PC-9 (cell line): ENCODE measurements around the gene HIGD2B. TPM values are rescaled to one million over a fixed set of nuclear protein-coding genes. Genes with fewer than 3 reads are reported as not detected.
"Not testable (repeated sequence)": the region's sequence is repeated elsewhere in the genome, so short reads cannot be mapped to it uniquely, and the experiment has no call there.

ENCODE experiments used
- BruUV-seq: library from RNA; stranded (reverse); fragments of 400-500 nt; replicated peaks from 2 replicates; lab custom pipeline; 2021; lab: Mats Ljungman, UMichigan
- CTCF ChIA-PET: fragments of 300-600 bp; sonication (Branson Sonifier 250); formaldehyde crosslinking; loops from one replicate; lab custom pipeline; 2022; ENCODE audit warnings: antibody characterized with exemption; lab: Charles Lee
- POLR2A ChIA-PET: fragments of 300-600 bp; sonication (Branson Sonifier 250); formaldehyde crosslinking; loops from one replicate; lab custom pipeline; 2022; ENCODE audit warnings: antibody characterized with exemption; ENCODE audit not compliant: unreplicated experiment; lab: Charles Lee
- DNase-seq, 2 experiments: peaks; one replicate each; pipeline versions ENCODE4 v3.0.0 to v3.0.0-alpha.2; 2015 to 2022; ENCODE audit warnings: mixed read lengths in 1 of 2
- H2AFZ ChIP-seq: fragments of 200-600 bp; sonication (generic); 2 replicates; pipeline ENCODE4 v1.8.1; 2017; ENCODE audit warnings: antibody characterized with exemption
- H3F3A ChIP-seq: fragments of 200-600 bp; sonication (generic); 2 replicates; pipeline ENCODE4 v1.8.1; 2017; ENCODE audit warnings: antibody characterized with exemption, mild to moderate bottlenecking, low read depth; ENCODE audit not compliant: insufficient read depth
- H3K27ac ChIP-seq: fragments of 200-600 bp; sonication (generic); 2 replicates; pipeline ENCODE4 v1.6.1; 2016; ENCODE audit warnings: mixed run types
- H3K27me3 ChIP-seq: fragments of 200-600 bp; sonication (generic); 2 replicates; pipeline ENCODE4 v1.6.1; 2016; ENCODE audit warnings: low read depth, mixed run types; ENCODE audit not compliant: insufficient read depth
- H3K36me3 ChIP-seq: fragments of 200-600 bp; sonication (generic); 2 replicates; pipeline ENCODE4 v1.6.1; 2016; ENCODE audit warnings: low read depth, mixed run types
- H3K4me1 ChIP-seq: fragments of 200-600 bp; sonication (generic); replicated peaks from 2 replicates; pipeline ENCODE4 v1.6.1; 2016; ENCODE audit warnings: mixed run types; ENCODE audit not compliant: insufficient read depth
- H3K4me2 ChIP-seq: fragments of 200-600 bp; sonication (generic); 2 replicates; pipeline ENCODE4 v1.6.1; 2017; ENCODE audit warnings: mixed run types
- H3K4me3 ChIP-seq: fragments of 200-600 bp; sonication (generic); 2 replicates; pipeline ENCODE4 v1.6.1; 2016; ENCODE audit warnings: mixed run types
- H3K79me2 ChIP-seq: fragments of 200-600 bp; sonication (generic); 2 replicates; pipeline ENCODE4 v1.6.1; 2017; ENCODE audit warnings: low read depth, mixed run types
- H3K9me2 ChIP-seq: fragments of 200-600 bp; sonication (generic); 2 replicates; pipeline ENCODE4 v1.8.1; 2017; ENCODE audit warnings: mild to moderate bottlenecking; ENCODE audit not compliant: insufficient read depth
- H3K9me3 ChIP-seq: fragments of 200-600 bp; sonication (generic); 2 replicates; pipeline ENCODE4 v1.8.1; 2016; ENCODE audit warnings: low read depth; ENCODE audit not compliant: insufficient read depth
- H4K20me1 ChIP-seq: fragments of 200-600 bp; sonication (generic); 2 replicates; pipeline ENCODE4 v1.8.1; 2017; ENCODE audit not compliant: insufficient read depth
- intact Hi-C: fragments of 100-400 bp; cut with micrococcal nuclease; formaldehyde crosslinking; loops from one replicate; pipeline ENCODE4 v1.10.0; 2022; ENCODE audit not compliant: unreplicated experiment
- total RNA-seq: library from RNA; stranded (reverse); gene quantifications from 2 replicates; pipeline ENCODE4 v1.2.3, GENCODE V29; 2021
- TF ChIP-seq, protein P1 (sequence below): fragments of 200-600 bp; sonication (generic); conservative IDR thresholded peaks from 2 replicates; pipeline ENCODE4 v1.6.1; 2017; ENCODE audit warnings: mixed run types, antibody characterized with exemption, mild to moderate bottlenecking, moderate library complexity

The HIGD2B gene
- total RNA-seq, 1 experiment from 2014 or later, result not detected

DNA sequence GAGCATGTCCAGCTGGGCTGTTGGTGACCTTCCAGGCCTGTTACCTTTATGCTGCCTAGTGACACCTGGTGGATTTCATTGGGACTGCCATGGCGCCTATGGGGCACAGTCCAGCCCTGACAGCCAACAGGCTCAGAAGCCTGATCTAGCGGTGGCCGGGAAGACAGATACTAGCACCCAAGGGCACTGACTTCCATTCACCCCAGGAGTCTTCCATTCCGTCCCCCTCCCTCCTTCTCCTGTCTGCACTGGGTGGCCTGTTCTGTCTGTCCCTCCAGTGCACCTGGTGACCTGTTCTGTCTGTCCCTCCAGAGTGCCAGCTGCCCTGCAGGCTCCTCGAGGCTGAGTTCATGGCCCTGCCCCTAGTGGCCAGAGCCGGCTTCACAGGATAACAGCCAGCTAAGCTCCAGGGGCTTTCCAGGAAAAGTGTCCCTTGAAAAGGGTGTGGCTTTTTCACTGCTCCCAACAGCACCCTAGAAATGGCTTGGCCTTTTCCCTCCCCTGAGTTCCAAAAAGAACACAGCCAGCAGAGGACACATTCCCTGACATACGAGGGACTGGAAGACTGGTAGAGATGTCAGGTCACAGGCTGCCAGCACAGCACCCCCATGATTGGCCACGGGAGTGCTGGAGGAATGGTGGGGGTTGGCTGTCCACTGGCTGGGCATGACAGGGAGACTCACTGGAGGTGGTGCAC is 15.2 kb downstream of the HIGD2B start:
- peak overlapping the region; percentile 26; the same call in 1 of the 2 replicates for H3K4me3 ChIP-seq
- H3K27me3 ChIP-seq, H3F3A ChIP-seq, H4K20me1 ChIP-seq, H3K9me2 ChIP-seq, H3K79me2 ChIP-seq, BruUV-seq, H3K36me3 ChIP-seq, H3K4me1 ChIP-seq, H3K9me3 ChIP-seq, H3K27ac ChIP-seq: not testable (repeated sequence)
- peak; percentile 38 to 82 for DNase-seq
- ChIA-PET POLR2A (interaction anchor here (0.7 kb wide), 1 partner anchor 69 kb away, joined by 3 read pairs; no protein-coding TSS in a partner anchor), CTCF (interaction anchor here (0.7 to 1.1 kb wide), 2 partner anchors 70 to 71 kb away, joined by 3 to 4 read pairs; no protein-coding TSS in a partner anchor)
- TF ChIP-seq, protein P1, sequence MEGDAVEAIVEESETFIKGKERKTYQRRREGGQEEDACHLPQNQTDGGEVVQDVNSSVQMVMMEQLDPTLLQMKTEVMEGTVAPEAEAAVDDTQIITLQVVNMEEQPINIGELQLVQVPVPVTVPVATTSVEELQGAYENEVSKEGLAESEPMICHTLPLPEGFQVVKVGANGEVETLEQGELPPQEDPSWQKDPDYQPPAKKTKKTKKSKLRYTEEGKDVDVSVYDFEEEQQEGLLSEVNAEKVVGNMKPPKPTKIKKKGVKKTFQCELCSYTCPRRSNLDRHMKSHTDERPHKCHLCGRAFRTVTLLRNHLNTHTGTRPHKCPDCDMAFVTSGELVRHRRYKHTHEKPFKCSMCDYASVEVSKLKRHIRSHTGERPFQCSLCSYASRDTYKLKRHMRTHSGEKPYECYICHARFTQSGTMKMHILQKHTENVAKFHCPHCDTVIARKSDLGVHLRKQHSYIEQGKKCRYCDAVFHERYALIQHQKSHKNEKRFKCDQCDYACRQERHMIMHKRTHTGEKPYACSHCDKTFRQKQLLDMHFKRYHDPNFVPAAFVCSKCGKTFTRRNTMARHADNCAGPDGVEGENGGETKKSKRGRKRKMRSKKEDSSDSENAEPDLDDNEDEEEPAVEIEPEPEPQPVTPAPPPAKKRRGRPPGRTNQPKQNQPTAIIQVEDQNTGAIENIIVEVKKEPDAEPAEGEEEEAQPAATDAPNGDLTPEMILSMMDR, result peak; percentile 81
- intact Hi-C loops, result loop anchor here (10.0 kb wide), 1 partner anchor 66 kb away; no protein-coding TSS in a partner anchor
- peak overlapping the region; percentile 72 for H3K4me2 ChIP-seq
- H2AFZ ChIP-seq, result peak overlapping the region; percentile 71; the same call in 1 of the 2 replicates

GRCh38 chr15:72669803-72670202 is 16.2 kb downstream of the HIGD2B start:
- H3K4me1 ChIP-seq, POLR2A ChIA-PET, H3K36me3 ChIP-seq, H3K4me2 ChIP-seq, H4K20me1 ChIP-seq, H3K4me3 ChIP-seq, BruUV-seq, DNase-seq, H3F3A ChIP-seq, H3K79me2 ChIP-seq, H2AFZ ChIP-seq, H3K27me3 ChIP-seq, CTCF ChIA-PET, H3K27ac ChIP-seq, H3K9me3 ChIP-seq, H3K9me2 ChIP-seq: not testable (repeated sequence)
- intact Hi-C loops, result loop anchor here (10.0 kb wide), 1 partner anchor 65 kb away; no protein-coding TSS in a partner anchor

- H3K36me3 ChIP-seq, BruUV-seq, H3K9me3 ChIP-seq, H3K4me1 ChIP-seq, POLR2A ChIA-PET, H3K9me2 ChIP-seq, H2AFZ ChIP-seq, H3K27me3 ChIP-seq, intact Hi-C loops, H3K4me2 ChIP-seq, CTCF ChIA-PET, H4K20me1 ChIP-seq, H3K4me3 ChIP-seq, H3F3A ChIP-seq, H3K27ac ChIP-seq, H3K79me2 ChIP-seq, DNase-seq: not testable (repeated sequence)
Observed at GRCh38 chr15:72665706-72666105, 20.3 kb downstream of the HIGD2B start.

GRCh38 chr15:72663931-72664330 is 22.1 kb downstream of the HIGD2B start:
- H3K9me2 ChIP-seq, H3K27ac ChIP-seq, H3K9me3 ChIP-seq, BruUV-seq, H3F3A ChIP-seq, H3K4me2 ChIP-seq, H3K4me3 ChIP-seq, POLR2A ChIA-PET, H3K79me2 ChIP-seq, H3K27me3 ChIP-seq, CTCF ChIA-PET, H3K4me1 ChIP-seq, H2AFZ ChIP-seq, DNase-seq, H3K36me3 ChIP-seq, H4K20me1 ChIP-seq, intact Hi-C loops: not testable (repeated sequence)

DNA sequence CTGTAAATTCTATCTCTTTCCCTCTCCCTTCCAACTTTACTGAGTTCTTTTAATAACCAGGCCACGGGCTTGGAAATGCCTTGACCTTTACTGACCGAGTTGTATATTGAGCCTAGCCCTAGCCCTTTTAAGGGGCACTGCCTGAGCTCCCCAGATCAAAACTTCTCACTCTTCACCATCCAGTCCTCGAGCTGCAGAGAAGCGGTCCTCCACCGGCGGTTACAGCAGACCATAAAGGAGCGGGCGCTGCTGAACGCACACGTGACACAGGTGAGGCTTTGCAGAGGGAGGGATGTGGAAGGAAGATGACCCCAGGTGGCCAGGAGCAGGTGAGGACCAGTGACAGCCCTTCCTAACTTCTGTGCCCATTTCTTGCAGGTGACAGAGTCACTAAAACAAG is 24.9 kb downstream of the HIGD2B start:
- H3K27ac ChIP-seq, H3K9me3 ChIP-seq, H3K27me3 ChIP-seq, H4K20me1 ChIP-seq, H2AFZ ChIP-seq, DNase-seq, BruUV-seq, H3K9me2 ChIP-seq, H3K4me3 ChIP-seq, POLR2A ChIA-PET, CTCF ChIA-PET, intact Hi-C loops, H3K36me3 ChIP-seq, H3F3A ChIP-seq, H3K4me2 ChIP-seq, H3K4me1 ChIP-seq, H3K79me2 ChIP-seq: not testable (repeated sequence)

DNA sequence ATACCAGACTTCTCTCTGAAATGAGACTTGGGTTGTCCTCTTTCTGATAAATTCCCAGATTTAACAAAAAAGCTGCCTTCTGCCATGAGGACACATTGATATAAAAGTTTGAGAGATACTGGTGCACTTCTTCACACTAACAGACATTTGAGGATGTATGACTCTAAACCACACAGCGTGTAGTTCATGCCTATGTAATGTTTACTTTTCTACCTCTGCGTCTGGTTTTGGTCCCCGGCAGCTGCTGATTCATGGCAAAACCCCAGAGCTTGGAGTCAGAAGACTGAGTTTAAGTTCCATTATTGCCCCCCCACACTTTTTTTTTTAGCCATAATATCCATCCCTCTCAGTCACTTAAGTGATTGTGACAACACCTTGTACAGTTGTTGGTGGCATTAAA is 30.0 kb downstream of the HIGD2B start:
- H3K79me2 ChIP-seq, DNase-seq, intact Hi-C loops, H2AFZ ChIP-seq, H3F3A ChIP-seq, POLR2A ChIA-PET, H3K27ac ChIP-seq, H3K4me3 ChIP-seq, H3K4me2 ChIP-seq, H4K20me1 ChIP-seq, H3K9me2 ChIP-seq, BruUV-seq, H3K9me3 ChIP-seq, H3K36me3 ChIP-seq, H3K27me3 ChIP-seq, CTCF ChIA-PET, H3K4me1 ChIP-seq: not testable (repeated sequence)
